DMS114 treated with DMSO at 0.1 percent for 48 hours (cell line): ENCODE results near the gene APBA2.
"Not testable (repeated sequence)": the region's sequence is repeated elsewhere in the genome, so short reads cannot be mapped to it uniquely, and the experiment has no call there.

Experiments
- DNase-seq: peaks from one replicate; lab custom pipeline; 2025; ENCODE audit not compliant: unreplicated experiment; lab: John Stamatoyannopoulos, UW

Gene APBA2

DNA sequence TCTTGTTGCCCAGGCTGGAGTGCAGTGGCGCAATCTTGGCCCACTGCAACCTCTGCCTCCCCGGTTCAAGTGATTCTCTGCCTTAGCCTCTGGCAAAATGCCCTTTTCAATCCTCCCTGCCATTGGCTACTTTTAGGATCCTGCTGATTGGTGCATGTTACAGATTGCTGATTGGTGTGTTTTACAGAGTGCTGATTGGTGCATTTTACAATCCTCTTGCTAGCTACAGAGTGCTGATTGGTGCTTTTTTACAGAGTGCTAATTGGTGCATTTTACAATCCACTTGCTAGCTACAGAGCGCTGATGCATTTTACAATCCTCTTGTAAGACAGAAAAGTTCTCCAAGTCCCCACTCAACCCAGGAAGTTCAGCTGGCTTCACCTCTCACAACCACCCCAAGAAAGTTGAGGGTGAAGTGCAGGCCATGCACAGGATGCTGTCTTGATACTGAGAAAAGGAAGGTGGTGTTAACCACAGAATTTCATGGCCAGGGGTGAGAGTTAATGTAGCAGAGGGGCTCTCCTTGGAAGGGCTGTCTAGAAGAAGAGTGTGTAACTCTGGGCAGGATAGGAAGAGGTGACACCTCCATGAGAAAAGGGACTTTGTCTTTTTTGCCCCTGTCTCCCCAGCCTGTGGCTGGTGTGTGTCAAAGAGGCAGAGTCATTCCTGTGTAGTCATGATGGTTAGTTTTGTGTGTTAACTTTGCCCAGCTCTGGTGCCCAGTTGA lies 145.9 kb downstream of the APBA2 start:
- no peak for DNase-seq

DNA sequence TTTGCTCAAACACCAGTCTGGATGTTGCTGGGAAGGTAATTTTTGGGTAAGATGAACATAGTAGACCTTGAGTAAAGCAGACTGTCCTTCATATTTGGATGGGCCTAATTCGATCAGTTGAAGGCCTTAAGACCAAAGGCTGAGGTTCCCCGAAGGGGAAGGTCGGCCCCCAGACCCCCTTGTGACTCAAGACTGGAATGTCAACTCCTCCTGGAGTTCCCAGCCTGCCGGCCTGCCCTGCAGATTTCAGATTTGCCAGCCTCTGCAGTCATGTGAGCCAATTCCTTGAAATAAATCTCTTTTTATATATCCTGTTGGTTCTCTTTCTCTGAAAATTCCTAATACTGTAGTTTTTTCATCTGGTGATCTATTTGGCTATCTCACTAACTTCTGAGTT lies 146.5 kb downstream of the APBA2 start:
- DNase-seq: no peak

DNA sequence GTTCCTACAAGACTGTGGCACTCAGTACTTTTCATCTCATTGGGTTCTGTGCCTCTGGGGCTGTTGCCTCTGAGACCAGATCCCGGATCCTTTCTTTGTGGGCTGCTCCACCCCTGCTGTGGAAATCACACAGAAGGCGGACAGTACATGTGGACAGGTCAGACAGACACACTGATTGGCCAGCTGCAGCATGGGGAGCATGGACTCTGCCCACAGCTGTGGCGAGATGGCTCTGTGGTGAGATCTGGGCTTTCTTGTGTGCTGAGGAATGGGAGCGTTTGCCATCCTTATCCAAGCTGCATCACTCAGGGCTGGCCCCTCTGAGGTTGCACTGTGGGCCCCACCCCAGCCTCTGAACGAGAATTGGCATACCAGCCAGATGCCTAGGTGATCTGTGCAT lies 147.0 kb downstream of the APBA2 start:
- DNase-seq: no peak

DNA sequence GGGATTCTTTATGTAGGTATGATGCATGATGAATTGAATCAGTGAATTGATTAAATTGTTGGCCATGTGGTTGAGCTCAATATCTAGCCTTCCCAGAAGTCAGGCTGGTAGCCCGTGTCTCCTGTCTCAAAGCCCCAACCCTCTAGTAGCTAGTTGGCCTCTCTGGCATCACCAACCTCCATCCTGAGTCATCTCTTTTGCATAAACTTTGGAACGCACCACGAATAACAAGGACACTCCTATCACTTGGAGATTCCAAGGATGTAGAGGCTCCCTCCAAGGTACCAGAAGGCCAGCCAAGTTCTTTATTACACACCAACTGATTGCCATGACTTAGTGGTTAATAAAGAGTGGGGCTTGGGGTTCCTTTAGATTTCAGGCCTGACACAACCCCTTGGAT lies 148.4 kb downstream of the APBA2 start:
- DNase-seq: no peak

DNA sequence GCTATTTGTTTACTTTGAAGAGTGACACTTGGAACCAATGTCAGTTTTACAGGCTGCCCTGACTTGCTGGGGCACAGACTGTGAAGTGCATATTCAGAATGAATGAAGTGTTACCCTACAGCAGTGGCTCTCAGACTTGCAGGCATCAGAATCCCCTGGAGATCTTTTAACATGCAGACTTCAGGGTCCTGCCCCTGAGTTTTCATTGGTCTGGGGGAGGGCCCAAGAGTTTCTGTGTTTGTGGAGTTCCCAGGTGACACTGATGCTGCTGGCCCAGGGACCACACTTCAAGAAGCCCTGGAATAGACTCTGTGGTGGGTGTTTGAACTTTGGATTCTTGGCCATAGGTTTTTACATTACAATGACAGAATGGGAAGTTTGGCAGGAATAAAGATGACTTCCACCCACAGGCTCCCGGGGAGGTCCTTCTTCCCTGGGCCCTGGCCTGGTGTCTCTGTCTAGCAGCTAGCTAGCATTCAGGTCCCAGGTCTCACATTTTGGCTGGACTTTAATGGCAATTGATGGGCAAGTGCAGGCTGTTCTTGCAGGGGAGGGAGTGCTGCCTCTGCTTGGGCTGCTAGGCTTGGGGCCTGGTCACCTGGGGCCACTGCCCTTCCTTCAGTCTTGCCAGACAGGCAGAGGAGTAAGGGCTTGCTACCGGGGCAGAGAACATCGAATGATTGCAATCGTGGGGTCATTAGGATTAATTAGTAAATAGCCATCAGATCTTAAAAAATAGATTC lies 149.0 kb downstream of the APBA2 start:
- DNase-seq: no peak

DNA sequence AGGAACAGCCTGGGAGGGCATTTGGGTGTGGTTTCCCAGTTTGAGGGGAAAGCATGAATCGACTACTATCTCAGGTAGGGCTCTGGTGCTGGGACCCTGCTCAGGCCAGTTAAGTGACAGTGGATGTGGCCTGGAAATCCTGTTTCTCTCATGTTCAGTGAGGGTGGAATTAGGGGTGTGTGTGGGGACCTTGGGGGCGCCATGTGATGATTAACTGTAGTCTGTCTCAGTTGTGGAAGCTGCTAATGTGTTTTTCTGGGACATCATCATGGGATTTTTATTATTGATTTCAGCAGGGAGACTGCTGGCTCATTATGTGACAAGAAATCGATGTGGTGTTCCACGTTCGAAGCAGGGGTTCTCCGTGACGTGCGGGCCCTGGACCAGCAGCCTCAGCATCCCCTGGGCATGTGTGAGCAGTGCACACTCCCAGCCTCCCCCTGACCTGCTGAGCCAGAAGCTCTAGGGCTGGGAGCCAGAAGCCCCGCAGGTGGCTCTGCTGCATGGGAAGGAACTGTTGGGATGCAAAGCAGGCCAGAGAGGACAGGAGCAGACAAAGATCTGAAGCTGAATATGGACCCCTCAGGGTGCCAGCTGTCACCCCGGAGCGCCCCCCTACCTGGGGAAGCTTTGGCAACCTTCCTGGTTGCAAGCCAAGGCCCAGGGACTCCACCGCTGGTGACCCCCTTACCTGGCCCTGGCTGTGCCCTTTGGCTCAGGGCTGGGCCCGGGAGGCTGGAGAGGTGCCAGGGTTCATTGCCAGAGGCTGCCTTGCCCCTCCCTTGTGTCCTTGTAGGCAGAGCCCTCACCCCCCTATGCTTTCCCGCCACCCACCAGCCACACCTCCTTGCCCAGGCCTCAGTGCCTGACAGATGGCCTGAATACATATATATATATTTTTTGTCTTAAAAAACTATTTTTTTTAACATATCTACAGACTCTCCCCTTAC lies 149.8 kb downstream of the APBA2 start:
- no peak for DNase-seq

DNA sequence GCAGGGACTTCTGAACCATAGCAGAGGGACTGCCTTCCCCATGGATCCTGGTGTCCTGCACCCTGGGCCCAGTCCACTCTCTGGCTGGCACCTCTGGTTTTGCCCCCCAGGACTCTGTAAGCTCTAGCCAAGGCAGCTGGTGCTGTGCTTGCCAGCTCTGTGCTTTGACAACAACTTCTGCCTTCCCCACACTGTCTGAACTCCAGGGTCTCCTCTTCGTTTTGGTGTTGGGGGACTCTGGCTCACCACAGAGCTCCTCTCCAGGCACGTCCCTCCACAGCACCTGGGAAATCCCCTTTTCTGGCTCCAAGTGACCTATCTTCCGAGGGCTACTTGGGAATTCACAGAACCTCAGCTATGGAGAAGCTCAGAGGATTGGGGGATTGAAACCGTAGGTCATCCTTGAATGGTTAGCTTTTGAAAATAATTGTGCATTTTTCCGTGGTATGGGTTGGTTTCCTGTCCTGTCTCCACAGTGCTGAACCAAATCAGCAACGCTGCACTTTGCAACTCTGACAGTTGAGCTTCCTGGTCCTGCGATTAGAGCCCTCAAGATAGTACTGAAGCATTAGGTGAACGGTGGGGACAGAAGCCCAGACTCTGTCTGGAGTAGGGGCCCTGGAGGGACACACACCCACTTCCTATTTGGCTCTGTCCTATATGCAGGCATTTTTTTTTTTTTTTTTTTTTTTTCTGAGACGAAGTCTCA lies 152.4 kb downstream of the APBA2 start:
- no peak for DNase-seq

DNA sequence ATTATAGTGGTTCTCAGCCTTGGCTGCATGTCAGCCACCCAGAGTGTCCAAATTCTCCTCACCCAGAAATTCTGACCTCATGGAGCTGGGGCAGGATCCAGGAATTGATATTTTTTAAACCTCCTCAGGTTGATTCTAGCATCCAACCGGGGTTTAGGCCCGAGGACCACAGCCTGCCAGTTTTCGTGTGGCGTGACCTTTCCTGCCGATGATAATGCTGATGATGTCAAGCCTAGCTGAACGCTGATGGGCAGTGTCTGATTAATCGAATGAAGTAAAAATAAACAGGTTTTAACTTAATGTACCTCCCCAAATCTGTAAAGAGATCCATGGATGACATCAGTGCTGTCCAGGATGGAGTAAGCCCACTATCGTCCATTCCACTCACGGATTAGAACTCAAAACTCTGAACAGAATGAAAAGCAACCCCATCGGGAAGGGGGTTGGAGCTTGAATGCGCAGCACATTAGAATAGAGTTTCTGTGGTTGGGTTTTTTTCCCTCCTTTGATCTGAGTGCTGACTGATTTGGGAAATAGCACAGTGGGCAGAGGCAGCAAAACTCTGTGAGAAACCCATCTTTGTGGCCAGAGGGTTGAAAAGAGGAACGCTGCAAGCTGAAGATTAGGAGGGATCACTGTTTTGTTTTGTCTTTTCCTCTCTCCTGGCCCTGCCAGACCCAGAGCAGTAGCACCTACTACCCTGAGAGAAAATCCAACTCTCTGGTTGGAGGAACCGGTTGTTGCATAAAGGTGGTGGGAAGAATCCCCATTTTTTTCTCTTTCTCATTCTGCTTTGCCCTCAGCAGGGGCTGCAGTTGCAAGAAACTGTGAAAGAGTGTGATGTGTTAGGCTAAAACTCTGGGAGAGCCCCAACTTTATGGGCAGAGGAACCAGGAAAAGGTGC lies 153.9 kb downstream of the APBA2 start:
- no peak for DNase-seq

DNA sequence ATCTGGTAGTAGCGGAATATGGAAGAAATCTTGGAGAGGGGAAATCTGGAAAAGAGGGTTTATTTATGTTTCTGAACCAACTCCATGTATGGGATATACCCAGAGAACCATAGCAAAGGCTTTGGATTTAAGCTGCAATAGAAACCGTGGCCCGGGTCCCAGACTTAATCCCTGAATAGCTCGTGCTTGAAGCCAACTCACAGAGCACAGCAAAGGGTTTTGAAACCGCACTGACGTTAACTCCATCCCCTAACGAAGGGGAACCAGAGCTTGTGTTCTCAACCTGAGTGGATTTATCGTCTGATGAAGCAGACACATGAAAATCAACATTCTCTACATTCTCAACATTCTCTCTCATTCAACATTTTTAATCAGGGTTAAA lies 154.6 kb downstream of the APBA2 start:
- no peak for DNase-seq

DNA sequence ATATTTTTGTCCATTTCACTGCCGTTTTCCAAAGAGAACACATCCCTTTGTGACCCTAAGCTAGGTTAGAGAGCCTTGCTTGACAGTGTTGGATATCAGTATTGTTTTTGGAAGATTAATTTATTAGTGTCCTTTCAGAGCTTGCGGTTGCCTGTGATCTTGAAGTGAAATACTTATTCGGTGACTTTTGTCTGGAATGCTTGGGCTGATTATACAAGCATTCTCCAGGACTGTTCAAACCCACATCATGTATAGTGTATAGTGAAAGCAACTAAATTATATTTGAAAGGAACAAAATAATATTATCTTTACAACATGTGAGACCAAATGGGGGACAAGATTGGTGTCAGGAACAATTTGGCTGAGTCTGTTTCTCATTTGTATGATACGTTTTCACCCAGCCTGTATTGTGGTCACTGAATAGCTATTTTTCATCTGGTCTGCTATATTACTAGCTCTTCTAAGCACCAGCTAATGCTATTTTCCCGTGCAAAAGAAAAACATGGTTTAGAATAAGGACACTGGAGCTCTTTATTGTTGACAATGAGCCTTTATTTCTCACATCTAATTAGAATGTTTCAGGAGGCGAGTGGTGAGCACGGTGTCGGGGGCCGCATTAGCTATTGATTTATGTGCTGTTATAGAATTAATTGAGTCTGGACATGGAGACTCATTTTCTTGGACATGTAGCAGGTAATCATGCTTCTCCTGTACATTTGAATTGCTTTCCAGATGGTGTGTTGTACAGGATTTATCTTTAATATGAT lies 158.1 kb downstream of the APBA2 start:
- DNase-seq: no peak

DNA sequence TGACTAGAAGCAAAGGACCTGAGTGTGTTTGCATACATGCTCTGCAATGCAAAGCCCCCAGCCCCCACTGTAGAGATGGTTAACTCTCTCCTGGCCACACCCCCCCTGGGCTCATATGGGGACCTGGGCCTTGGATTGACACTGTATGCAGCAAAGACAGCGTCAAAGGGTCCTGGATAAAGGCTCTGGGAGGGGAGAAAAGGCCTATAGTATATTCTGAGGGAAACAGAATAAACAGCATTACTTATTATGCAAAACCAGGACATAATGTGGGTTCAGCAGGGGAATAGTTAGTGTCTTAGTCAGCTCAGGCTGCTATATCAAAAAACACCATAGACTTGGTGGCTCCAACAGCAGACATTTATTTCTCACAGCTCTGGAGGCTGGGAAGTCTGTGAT lies 158.7 kb downstream of the APBA2 start:
- no peak for DNase-seq

DNA sequence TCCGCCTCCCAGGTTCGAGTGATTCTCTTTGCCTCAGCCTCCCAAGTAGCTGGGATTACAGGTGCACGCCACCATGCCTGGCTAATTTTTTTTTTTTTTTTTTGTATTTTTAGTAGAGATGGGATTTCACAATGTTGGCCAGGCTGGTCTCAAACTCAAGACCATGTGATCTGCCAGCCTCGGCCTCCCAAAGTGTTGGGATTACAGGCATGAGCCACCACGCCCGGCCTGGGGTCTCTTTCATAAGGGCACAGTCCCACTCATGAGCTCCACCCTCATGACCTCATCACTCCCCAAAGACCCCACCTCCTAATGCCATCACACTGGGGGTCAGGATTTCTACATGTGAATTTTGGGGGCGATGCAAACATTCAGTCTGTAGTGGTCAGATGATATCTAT lies 159.4 kb downstream of the APBA2 start:
- DNase-seq: not testable (repeated sequence)

DNA sequence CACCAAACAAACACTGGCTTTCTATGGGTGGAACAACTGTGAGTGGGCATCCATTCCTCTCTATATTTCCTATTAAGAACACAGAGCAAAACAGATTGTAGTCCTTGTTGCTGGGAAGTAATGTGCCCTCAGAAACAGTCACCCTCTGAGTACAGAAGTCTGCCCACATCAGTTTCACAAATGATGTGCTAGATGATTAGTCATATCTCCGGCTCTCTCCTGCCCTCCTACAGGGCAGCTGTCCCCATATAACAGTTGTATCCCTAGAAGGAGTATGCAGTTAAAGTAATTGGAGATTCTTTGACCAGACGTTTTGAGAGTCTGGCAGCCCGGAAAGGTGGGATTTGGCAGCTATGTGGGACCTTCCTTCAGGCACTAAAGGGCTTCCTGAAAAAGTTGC lies 159.9 kb downstream of the APBA2 start:
- DNase-seq: no peak

DNA sequence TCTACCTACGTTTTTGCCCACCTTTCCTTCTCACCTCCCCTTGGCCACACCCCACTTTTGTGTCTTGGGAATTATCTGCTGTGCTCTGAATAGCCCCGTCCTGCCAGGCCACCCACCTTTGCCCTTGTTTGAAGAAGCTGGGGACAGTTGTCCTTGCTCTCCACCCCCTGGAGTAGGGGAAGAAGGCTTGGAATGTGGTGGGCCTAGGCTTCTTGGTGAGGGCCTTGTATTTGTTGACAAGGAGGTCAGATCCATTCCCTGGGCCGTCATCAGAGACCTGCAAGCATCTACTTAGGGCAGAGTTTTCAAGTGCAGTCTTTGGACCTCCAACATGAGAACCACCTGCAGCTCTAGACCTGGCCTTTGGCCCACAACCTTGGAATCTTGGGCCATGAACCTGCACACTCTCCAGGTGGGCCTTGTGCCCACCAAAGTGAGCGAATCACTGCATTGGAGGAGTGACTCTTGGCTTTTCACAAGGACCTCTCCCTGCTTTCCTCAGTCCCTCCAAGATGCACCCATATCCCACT lies 160.6 kb downstream of the APBA2 start:
- no peak for DNase-seq

DNA sequence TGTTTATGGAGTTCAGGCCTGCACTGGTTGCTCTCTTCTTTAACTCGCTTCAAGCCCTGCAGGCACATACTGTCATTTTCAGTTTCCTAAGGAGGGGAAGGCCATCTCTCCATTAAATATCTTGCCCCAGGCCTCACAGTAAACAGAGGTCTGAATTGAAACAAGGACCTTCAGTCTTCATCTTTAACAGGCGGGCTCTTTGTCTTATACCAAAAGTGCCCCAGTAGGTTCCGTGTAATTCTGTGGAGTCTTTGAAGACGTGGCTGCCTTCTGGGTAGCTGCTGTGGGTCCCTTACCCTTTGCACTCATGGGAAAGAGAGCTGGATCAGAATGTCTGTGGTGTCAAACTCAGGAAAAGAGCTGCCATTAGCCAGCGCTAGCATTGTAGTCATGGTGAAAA lies 161.2 kb downstream of the APBA2 start:
- DNase-seq: no peak

DNA sequence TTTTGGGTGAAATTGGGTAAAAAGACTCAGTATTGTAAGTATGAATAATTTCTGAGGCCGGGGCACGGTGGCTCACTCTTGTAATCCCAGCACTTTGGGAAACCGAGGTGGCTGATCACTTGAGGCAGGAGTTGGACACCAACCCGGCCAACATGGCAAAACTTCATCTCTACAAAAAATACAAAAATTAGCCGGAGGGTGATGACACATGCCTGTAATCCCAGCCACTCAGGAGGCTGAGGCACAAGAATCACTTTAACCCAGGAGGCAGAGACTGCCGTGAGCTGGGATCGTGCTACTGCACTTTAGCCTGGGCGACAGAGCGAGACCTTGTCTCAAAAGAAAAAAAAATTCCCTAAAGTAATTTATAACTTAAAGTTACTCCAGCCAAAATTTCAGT lies 162.2 kb downstream of the APBA2 start:
- DNase-seq: no peak

DNA sequence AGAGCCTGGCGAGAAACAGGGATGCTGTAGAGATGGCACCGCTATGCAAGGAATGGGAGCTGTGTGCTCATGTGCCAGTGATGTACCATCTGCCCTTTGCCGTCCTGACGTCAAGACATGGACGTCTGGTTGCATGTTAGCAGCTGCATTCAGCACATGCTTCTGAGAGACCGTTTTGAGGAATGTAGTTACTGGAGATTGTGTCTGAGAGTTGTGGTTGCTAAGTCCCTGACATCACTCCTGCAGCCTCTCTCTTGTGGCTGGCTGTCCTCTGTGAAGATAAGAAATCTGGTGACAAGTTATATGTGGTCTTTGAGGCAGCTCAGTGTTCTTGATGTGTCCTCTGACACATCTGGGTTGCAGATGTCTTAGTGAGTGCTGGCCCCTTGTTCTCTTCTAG lies 165.1 kb downstream of the APBA2 start:
- no peak for DNase-seq

DNA sequence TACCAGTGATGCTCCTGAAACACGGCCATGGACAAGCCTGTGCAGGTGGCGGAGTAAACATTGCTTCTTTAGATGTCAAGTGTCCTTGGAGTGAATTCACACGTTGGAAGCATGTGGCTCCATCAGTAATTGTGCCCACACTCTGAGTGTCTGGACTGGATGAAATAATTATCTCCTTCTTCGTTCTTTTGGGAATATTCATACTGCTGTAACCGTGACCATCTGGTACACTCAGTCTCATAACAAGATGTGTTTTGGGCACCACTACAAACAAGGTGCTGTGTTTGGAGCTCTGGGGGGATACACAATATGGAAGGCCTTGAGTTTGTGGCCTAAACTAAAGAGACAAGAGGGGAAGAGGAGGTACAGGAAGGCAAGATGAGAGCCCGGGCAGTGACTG lies 165.6 kb downstream of the APBA2 start:
- no peak for DNase-seq

DNA sequence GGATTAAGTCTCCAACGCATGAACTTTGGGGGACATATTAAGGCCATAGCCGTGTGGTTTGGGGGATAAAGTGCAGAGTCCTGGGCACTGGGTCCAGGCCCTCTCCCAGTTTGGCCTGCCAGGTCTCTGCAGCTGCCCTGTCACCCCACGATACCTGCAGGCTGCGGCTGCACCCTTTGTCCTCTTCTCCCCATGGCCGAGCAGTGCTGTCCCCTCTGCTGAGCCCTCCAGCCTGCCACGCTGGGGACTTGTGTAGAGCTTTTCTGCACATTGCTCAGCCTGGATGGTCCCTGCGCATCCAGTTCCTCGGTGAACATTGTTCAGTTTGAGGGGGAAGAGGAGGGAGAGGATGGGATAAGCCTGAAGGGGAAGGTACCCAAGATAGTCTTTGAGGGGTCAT lies 167.2 kb downstream of the APBA2 start:
- DNase-seq: no peak
